GM12875 (cell line): ENCODE measurements around the gene ZNF598.

Experiments used
- H3K4me3 ChIP-seq: one replicate; pipeline ENCODE4 v1.5.1; 2011; ENCODE audit warnings: low read depth, low read length, control low read depth
- CTCF ChIP-seq: IDR thresholded peaks from 2 replicates; pipeline ENCODE4 v1.5.1; 2011; ENCODE audit warnings: low read depth, mild to moderate bottlenecking, control low read depth, inconsistent platforms, low read length, moderate library complexity, borderline replicate concordance; ENCODE audit not compliant: insufficient read depth

The ZNF598 gene

GRCh38 chr16:2045965-2046892, 36.6 kb upstream of the ZNF598 start:
- TF ChIP-seq CTCF: no peak
- H3K4me3 ChIP-seq: no peak overlapping the region

- H3K4me3 ChIP-seq: no peak overlapping the region
These were observed 34.9 kb upstream of the ZNF598 start for GRCh38 chr16:2044541-2044940.

GRCh38 chr16:2043667-2044451, 34.2 kb upstream of the ZNF598 start:
- no peak for TF ChIP-seq CTCF
- no peak overlapping the region for H3K4me3 ChIP-seq

More at GRCh38 chr16:2044541-2044940, 34.9 kb upstream of the ZNF598 start:
- no peak for TF ChIP-seq CTCF

- no peak overlapping the region for H3K4me3 ChIP-seq
- no peak for TF ChIP-seq CTCF
These were observed 33.5 kb upstream of the ZNF598 start for GRCh38 chr16:2042986-2043666.

GRCh38 chr16:2042171-2042985, 32.8 kb upstream of the ZNF598 start:
- no peak for TF ChIP-seq CTCF
- no peak overlapping the region for H3K4me3 ChIP-seq

GRCh38 chr16:2040787-2041522, 31.3 kb upstream of the ZNF598 start:
- TF ChIP-seq CTCF: no peak
- no peak overlapping the region for H3K4me3 ChIP-seq
